Psoas muscle (tissue), 8 donors: ENCODE results near the gene TMEM248. TPM values are rescaled to one million over a fixed set of nuclear protein-coding genes. Genes with fewer than 3 reads are reported as not detected.

Source experiments
- ATAC-seq, 4 donors: fragments of 200-7000 bp; cut with Tn5 transposase; one replicate each; pipeline ENCODE4 v1.9.1; 2020; ENCODE audit warnings: moderate library complexity in 3 of 4, mild to moderate bottlenecking in 2 of 4
- DNase-seq, 2 donors: peaks; one replicate each; pipeline ENCODE4 v3.0.0-alpha.2; 2020
- H3K27ac ChIP-seq: fragments of 200-600 bp; one replicate; pipeline ENCODE4 v1.8.0; 2022
- H3K27me3 ChIP-seq, 3 donors: fragments of 200-600 bp in 1 of 3; one replicate each; pipeline versions ENCODE4 v1.6.1 to v1.8.0; 2013 to 2022; ENCODE audit warnings: low read length in 2 of 3, mild to moderate bottlenecking in 2 of 3, moderate library complexity in 1 of 3; ENCODE audit not compliant: insufficient read depth in 3 of 3
- H3K36me3 ChIP-seq, 2 donors: fragments of 200-600 bp in 1 of 2; one replicate each; pipeline versions ENCODE4 v1.6.1 to v1.8.0; 2013 to 2022; ENCODE audit warnings: low read depth in 1 of 2, mild to moderate bottlenecking in 1 of 2, moderate library complexity in 1 of 2; ENCODE audit not compliant: insufficient read depth in 1 of 2
- H3K4me1 ChIP-seq: fragments of 200-600 bp; one replicate; pipeline ENCODE4 v1.8.0; 2022
- H3K4me3 ChIP-seq: fragments of 200-600 bp; one replicate; pipeline ENCODE4 v1.8.0; 2022; ENCODE audit warnings: mild to moderate bottlenecking
- H3K9me3 ChIP-seq: fragments of 200-600 bp; one replicate; pipeline ENCODE4 v1.8.0; 2022
- WGBS, 3 donors: extraction: QIAGEN DNeasy Blood & Tissue Kit; methylation state at CpG; one replicate each; pipeline versions ENCODE4 v1.1.6 to v1.1.7; 2013; 5-methylcytosine and 5-hydroxymethylcytosine counted together
- intact Hi-C, 2 donors: fragments of 100-400 bp; cut with DNase I; formaldehyde crosslinking; loops; one replicate each; pipeline versions ENCODE4 v1.11.0 to v1.14.2; 2022
- polyA plus RNA-seq, 3 donors: library from polyadenylated mRNA; stranded (reverse); fragments of 200-250 nt; gene quantifications; one replicate each; pipeline ENCODE4 v1.2.3, GENCODE V29; 2013
- total RNA-seq, 4 donors: library from RNA; stranded (reverse); fragmentation: NEBNext Ultra II Directional in 2 of 4; extraction: Animal tissue kit (Norgen Biotek cat#: 25700) in 2 of 4; gene quantifications; one replicate each; pipeline versions ENCODE4 v1.2.1 to v1.2.4, GENCODE V29; 2021 to 2023
- TF ChIP-seq, protein P1 (sequence below): fragments of 200-600 bp; IDR thresholded peaks from one replicate; pipeline ENCODE4 v1.8.0; 2022; ENCODE audit warnings: antibody characterized with exemption
- donor health status: healthy with polysubstance abuse.
- donor health status: DM: no; HTN: no; CAD: no; lungs with moderate emphysema.
- donor health status: Bipolar disorder and iron deficiency.
- donor health status: healthy.
- donor health status: DM: yes; HTN: yes; CAD: no.
- donor health status: DM: no; HTN: no; CAD: no.
- donor health status: DM: no; HTN: no; CAD: no.
- donor health status: DM: yes; HTN: yes; CAD: no.

The TMEM248 gene
- total and polyA plus RNA-seq, 7 donors: 16.0 to 38.6 (median 33.9) TPM

DNA sequence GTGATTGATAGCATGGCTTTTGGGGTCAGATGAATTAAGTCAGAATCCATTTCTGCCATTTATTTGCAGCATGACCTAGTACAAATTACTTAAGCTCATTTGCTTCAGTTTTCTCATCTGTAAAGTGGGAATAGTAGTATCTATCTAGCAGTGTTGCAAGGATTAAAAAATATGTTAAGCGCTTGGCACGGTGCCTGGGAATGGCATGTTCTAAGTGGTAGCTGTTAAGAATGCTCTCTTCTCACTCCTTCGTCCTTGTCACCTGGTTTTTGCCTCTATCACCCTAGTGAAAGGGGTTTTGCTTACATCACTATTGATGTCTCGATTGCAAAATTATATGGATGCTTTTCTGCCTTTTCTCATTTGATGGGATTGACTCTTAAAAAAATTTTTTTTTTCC is 7.4 kb downstream of the TMEM248 start:
- Histone ChIP-seq H3K4me1 (peaks cover 28% of the 10 kb centered on the region), H3K36me3 (peaks cover 0 to 5% of the 10 kb centered on the region in 2 donors), H3K27me3 (no peaks in the 10 kb centered on the region), H3K27ac (no peak overlapping the region), H3K9me3 (no peaks in the 10 kb centered on the region), H3K4me3 (no peak overlapping the region)
- TF ChIP-seq, protein P1, sequence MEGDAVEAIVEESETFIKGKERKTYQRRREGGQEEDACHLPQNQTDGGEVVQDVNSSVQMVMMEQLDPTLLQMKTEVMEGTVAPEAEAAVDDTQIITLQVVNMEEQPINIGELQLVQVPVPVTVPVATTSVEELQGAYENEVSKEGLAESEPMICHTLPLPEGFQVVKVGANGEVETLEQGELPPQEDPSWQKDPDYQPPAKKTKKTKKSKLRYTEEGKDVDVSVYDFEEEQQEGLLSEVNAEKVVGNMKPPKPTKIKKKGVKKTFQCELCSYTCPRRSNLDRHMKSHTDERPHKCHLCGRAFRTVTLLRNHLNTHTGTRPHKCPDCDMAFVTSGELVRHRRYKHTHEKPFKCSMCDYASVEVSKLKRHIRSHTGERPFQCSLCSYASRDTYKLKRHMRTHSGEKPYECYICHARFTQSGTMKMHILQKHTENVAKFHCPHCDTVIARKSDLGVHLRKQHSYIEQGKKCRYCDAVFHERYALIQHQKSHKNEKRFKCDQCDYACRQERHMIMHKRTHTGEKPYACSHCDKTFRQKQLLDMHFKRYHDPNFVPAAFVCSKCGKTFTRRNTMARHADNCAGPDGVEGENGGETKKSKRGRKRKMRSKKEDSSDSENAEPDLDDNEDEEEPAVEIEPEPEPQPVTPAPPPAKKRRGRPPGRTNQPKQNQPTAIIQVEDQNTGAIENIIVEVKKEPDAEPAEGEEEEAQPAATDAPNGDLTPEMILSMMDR: no peak
- DNase-seq (no peak), ATAC-seq (peak in 1 of 4 donors; percentile 37)
- intact Hi-C loops: no loop called here
- WGBS, 3 donors: 76 to 93% (median 76%) methylated on average over 4 of the region's 4 CpGs

DNA sequence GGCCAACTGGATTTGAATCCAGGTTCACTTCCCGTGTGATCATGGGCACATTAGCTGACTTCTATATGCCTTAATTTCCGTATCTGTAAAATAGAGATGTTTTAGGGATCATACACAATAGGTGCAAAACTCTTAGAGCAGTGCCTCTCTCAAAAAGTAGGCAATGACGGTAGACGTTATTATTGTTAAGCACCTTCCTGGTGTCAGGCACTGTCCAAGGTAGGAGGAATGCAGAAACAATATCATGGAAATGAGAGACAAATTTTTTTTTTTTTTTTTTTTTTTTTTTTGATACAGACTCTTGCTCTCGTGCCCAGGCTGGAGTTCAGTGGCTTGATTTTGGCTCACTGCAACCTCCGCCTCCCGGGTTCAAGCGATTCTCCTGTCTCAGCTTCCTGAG is 8.1 kb downstream of the TMEM248 start:
- Histone ChIP-seq H3K4me1 (peaks cover 23% of the 10 kb centered on the region), H3K4me3 (no peak overlapping the region), H3K27ac (no peak overlapping the region), H3K27me3 (no peaks in the 10 kb centered on the region), H3K9me3 (no peaks in the 10 kb centered on the region), H3K36me3 (no peaks in the 10 kb centered on the region)
- TF ChIP-seq, protein P1: no peak
- no peak for DNase-seq
- intact Hi-C loops: no loop called here
- ATAC-seq: no peak
- 87 to 94% (median 92%) methylated on average over 8 of the region's 8 CpGs for WGBS, 3 donors

DNA sequence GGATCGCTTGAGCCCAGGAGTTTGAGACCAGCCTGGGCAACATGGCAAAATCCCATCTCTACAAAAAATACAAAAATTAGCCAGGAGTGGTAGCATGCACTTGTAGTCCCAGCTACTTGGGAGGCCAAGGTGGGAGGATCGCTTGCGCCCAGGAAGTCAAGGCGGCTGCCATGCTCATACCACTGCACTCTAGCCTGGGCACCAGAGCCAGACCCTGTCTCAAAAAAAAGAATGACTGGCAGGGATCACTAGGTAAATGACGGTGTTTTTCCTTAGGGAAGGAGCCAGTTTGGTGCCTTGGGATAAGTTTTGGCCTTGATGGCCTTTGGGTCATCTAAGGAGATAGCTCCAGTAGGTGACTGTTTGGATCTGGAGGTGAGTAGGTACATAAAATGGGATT is 8.9 kb downstream of the TMEM248 start:
- Histone ChIP-seq H3K4me1 (peaks cover 23% of the 10 kb centered on the region), H3K36me3 (no peaks in the 10 kb centered on the region), H3K4me3 (no peak overlapping the region), H3K27me3 (no peaks in the 10 kb centered on the region), H3K9me3 (no peaks in the 10 kb centered on the region), H3K27ac (no peak overlapping the region)
- DNase-seq (no peak), ATAC-seq (no peak)
- WGBS, 3 donors: 89 to 92% (median 92%) methylated on average over 5 of the region's 5 CpGs
- TF ChIP-seq, protein P1: no peak
- intact Hi-C loops: no loop called here

DNA sequence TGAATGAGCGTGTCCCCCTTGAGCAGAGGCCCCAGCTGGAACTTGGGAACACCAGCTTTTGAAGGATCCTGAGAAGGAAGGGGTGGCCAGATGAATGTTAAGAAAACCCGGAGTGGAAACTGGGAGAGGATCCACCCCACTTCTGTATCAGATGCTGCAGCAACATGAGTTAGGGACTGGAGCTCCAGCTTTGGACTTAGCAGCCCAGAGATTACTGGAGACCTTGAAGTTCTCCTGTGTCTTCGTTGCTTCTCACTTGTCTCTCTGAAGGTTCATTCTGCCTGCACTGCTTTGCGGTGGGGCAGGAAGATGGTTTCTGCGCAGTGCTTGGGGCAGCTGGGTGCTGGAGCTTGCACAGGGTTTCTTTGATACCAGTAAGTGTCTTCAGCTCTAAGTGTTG is 9.3 kb downstream of the TMEM248 start:
- Histone ChIP-seq H3K27ac (no peak overlapping the region), H3K27me3 (no peaks in the 10 kb centered on the region), H3K9me3 (no peaks in the 10 kb centered on the region), H3K4me1 (peaks cover 23% of the 10 kb centered on the region), H3K36me3 (no peaks in the 10 kb centered on the region), H3K4me3 (no peak overlapping the region)
- DNase-seq (no peak), ATAC-seq (no peak)
- WGBS, 3 donors: 62 to 69% (median 67%) methylated on average over 5 of the region's 5 CpGs
- TF ChIP-seq, protein P1: no peak
- intact Hi-C loops: no loop called here

DNA sequence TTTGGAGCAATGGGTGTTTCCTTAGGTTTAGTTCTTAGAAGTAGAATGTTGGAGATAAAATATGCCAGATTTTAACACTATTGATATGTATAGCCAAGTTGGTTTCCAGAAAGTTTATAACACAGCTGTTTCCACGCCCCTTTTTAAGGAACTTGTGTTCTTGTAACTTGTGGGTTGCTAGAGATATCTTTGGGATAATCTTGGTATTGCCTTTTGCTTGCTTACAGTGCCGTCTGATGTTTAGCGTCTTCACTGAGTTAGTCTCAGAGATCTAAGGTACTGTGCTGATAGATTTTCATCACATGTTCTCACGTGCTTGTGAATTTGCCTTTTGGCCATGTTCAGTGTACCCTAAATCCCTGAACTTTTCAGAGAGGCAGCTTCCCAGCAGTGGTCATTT is 12.4 kb downstream of the TMEM248 start:
- ATAC-seq (no peak), DNase-seq (no peak)
- Histone ChIP-seq H3K36me3 (no peaks in the 10 kb centered on the region), H3K27ac (no peak overlapping the region), H3K9me3 (no peaks in the 10 kb centered on the region), H3K4me3 (no peak overlapping the region), H3K4me1 (peaks cover 23% of the 10 kb centered on the region), H3K27me3 (no peaks in the 10 kb centered on the region)
- 63 to 81% (median 68%) methylated on average over 4 of the region's 4 CpGs for WGBS, 3 donors
- TF ChIP-seq, protein P1: no peak
- intact Hi-C loops: no loop called here
